Measurements from ENCODE around the gene ESYT3.

ESYT3 gene

DNA sequence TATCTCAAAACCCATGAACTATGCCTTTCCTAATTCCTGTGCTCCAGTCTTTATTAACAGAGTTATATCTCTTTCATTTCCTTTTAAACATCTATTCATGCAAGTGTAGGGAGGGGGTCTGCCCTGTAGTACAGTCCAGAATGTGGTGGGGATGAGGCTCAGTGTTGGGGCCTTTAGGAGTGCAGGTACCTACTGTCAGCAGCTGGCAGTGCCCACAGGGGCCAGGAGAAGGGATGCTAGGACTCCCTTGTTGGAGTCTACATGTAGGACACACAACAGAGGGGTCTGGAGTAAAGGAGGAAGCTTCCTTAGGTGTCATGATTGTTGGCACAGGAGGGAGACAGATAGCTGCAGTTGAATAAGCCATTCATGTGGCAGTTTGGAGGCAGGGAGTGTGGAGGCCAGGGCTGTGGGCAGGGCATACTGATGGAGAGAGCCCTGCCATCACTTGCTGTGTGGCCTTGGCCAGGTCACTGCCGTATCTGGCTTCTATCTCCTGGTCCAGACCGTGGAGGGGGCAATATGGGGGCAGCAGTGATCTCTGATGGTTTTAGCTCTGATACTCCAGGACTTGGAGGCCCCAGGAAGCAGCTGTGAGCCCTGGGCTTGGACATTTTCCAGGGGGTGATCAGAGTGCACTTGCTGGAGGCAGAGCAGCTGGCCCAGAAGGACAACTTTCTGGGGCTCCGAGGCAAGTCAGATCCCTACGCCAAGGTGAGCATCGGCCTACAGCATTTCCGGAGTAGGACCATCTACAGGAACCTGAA is 29.5 kb downstream of the ESYT3 start:
- TF ChIP-seq, protein P1, sequence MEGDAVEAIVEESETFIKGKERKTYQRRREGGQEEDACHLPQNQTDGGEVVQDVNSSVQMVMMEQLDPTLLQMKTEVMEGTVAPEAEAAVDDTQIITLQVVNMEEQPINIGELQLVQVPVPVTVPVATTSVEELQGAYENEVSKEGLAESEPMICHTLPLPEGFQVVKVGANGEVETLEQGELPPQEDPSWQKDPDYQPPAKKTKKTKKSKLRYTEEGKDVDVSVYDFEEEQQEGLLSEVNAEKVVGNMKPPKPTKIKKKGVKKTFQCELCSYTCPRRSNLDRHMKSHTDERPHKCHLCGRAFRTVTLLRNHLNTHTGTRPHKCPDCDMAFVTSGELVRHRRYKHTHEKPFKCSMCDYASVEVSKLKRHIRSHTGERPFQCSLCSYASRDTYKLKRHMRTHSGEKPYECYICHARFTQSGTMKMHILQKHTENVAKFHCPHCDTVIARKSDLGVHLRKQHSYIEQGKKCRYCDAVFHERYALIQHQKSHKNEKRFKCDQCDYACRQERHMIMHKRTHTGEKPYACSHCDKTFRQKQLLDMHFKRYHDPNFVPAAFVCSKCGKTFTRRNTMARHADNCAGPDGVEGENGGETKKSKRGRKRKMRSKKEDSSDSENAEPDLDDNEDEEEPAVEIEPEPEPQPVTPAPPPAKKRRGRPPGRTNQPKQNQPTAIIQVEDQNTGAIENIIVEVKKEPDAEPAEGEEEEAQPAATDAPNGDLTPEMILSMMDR (IDR thresholded peaks at IDR 0.05; ENCODE audit: extremely low read depth, missing control alignments) = no peak
- DNase-seq (ENCODE audit: low spot score) = no peak

DNA sequence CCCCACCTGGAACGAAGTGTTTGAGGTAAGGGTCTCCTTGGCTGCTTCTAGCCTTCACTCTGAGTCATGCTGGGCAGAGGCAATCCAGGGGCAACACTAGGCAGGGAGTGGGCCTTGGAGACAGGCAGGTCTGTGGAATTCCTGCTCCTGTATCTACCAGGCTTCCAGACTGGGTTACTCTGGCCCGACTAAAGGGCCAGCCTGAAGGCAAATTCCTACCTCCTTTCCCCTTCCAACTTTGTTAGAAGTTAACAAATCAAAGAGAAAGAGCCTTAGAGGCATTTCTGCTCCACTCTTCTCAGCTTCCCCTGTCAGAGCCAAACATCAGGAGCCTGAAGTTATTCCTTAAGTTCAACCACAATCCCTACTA is 30.1 kb downstream of the ESYT3 start:
- DNase-seq (ENCODE audit: low spot score) = no peak
- TF ChIP-seq, protein P1 (IDR thresholded peaks at IDR 0.05; ENCODE audit: extremely low read depth, missing control alignments) = no peak

DNA sequence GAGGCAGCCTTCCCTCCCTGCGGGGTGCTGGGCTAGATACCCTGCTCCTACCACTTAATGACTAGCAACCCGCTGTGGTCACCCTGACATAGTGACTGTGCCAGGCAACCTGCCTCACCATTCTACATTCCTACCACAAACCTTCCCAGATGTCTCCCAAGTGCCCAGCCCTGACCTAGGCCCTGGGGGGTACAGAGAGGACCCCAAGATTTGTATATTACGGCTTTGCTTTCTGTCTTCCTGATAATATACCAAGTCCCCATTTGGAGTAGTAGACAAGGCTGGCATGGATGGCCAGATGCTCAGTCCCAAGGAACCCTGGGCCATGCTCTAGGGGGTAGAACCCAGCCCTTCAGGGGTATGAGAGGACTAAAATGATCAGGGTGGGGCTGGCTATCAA is 31.0 kb downstream of the ESYT3 start:
- DNase-seq (ENCODE audit: low spot score) = no peak
- TF ChIP-seq, protein P1 (IDR thresholded peaks at IDR 0.05; ENCODE audit: extremely low read depth, missing control alignments) = no peak

DNA sequence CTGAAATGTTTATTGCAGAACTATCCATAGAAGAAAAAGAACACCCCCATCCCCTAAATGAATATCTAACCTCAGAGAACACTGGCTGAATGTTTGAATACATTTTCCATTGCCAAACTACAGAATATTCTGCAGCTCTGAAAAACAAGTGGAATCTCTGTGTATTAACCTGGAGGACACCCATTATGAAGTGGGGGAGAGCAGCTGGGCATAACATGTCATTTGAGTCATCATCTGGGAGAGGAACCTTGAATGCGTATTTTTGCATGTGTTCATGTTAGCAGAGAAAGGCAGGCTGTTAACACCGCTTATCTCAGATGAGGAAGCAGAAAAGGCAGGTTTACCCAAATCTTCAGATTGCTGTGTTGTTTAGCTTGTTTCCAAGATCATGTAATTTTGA is 31.5 kb downstream of the ESYT3 start:
- no peak for DNase-seq (ENCODE audit: low spot score)
- TF ChIP-seq, protein P1 (IDR thresholded peaks at IDR 0.05; ENCODE audit: extremely low read depth, missing control alignments) = no peak

DNA sequence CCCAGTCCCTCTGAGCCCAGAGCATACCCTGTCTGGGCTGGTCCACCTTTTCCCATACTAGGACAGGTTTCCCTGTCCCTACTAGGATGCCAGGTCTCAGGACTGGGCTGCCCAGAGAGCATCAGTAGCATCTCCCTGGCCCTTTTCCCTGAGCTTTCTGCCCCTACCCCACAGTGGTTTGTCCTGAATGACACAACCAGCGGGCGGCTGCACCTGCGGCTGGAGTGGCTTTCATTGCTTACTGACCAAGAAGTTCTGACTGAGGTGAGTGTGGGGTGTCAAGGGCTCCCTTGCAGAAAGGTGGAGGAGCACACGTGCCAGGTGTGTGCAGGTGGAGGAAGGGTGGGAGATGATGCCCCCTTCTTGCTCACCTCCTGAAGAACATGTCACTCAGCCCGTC is 33.5 kb downstream of the ESYT3 start:
- TF ChIP-seq, protein P1 (IDR thresholded peaks at IDR 0.05; ENCODE audit: extremely low read depth, missing control alignments) = no peak
- no peak for DNase-seq (ENCODE audit: low spot score)

DNA sequence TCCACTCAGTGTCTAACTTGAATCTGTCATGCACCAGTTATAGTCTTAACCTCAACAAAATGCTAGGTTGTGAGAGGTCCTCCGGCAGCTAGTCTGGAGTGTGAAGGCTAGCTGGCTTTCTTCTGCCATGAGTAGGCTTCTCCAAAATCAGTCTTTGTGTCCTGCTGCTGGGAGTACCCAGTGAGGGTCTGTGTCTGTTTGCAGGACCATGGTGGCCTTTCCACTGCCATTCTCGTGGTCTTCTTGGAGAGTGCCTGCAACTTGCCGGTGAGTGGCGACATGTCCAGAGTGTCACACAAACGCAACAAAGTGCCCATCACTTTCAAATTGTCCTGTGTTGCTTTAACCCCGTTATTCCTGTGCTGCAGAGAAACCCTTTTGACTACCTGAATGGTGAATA is 34.0 kb downstream of the ESYT3 start:
- DNase-seq (ENCODE audit: low spot score) = no peak
- TF ChIP-seq, protein P1 (IDR thresholded peaks at IDR 0.05; ENCODE audit: extremely low read depth, missing control alignments) = no peak

GRCh38 chr3:138468886-138469285 is 34.5 kb downstream of the ESYT3 start:
- TF ChIP-seq, protein P1 (IDR thresholded peaks at IDR 0.05; ENCODE audit: extremely low read depth, missing control alignments) = no peak
- no peak for DNase-seq (ENCODE audit: low spot score)

Measured in GM20000 (cell line).